Activated CD4-positive, alpha-beta T cell treated with anti-CD3 and anti-CD28 coated beads, Interleukin-2, amount 10 ng/mL, durations not matched to agents 24 days and 14 days (primary cell): ENCODE data around the gene UBA1. TPM values are rescaled to one million over a fixed set of nuclear protein-coding genes. Genes with fewer than 3 reads are reported as not detected.

Source experiments
- DNase-seq: peaks from one replicate; pipeline ENCODE4 v3.0.0; 2022
- H3K27ac Mint-ChIP-seq: one replicate; pipeline ENCODE4 v1.8.0; 2022; ENCODE audit warnings: mild to moderate bottlenecking, mixed read lengths
- H3K27me3 Mint-ChIP-seq: one replicate; pipeline ENCODE4 v1.8.0; 2022; ENCODE audit warnings: mixed read lengths
- H3K36me3 Mint-ChIP-seq: one replicate; pipeline ENCODE4 v1.8.0; 2022; ENCODE audit warnings: low read depth, mild to moderate bottlenecking, mixed read lengths
- H3K4me1 Mint-ChIP-seq: one replicate; pipeline ENCODE4 v1.8.0; 2021; ENCODE audit warnings: mixed read lengths
- H3K4me3 Mint-ChIP-seq: one replicate; pipeline ENCODE4 v1.8.0; 2022; ENCODE audit warnings: mild to moderate bottlenecking, moderate library complexity, mixed read lengths
- H3K9me3 Mint-ChIP-seq: one replicate; pipeline ENCODE4 v1.8.0; 2021; ENCODE audit warnings: mixed read lengths
- intact Hi-C: fragments of 100-400 bp; cut with micrococcal nuclease; formaldehyde crosslinking; loops from one replicate; pipeline ENCODE4 v1.15.1; 2023
- total RNA-seq: library from RNA; stranded (reverse); gene quantifications from 2 replicates; pipeline ENCODE4 v1.2.3, GENCODE V29; 2022

UBA1 gene
- total RNA-seq, 1 donor from 2014 or later: 246 TPM

GRCh38 chrX:47187106-47187677, 6.4 kb upstream of the UBA1 start:
- Mint-ChIP-seq H3K4me3 (no peak overlapping the region), H3K9me3 (no peaks in the 10 kb centered on the region), H3K36me3 (peaks cover 16% of the 10 kb centered on the region), H3K27me3 (no peaks in the 10 kb centered on the region), H3K27ac (peak overlapping the region; percentile 11), H3K4me1 (peaks cover 9% of the 10 kb centered on the region)
- intact Hi-C loops: no loop called here
- no peak for DNase-seq

- no peak overlapping the region for H3K4me3 Mint-ChIP-seq
- H3K36me3 Mint-ChIP-seq: peaks cover 16% of the 10 kb centered on the region
- DNase-seq: no peak
- no peak overlapping the region for H3K27ac Mint-ChIP-seq
- H3K4me1 Mint-ChIP-seq: peaks cover 17% of the 10 kb centered on the region
- intact Hi-C loops: loop anchor here (2.0 to 10.0 kb wide), 3 partner anchors 45 to 465 kb away; partner anchors contain the start of genes ELK1, NDUFB11, RBM10 and UXT
- H3K9me3 Mint-ChIP-seq: no peaks in the 10 kb centered on the region
- H3K27me3 Mint-ChIP-seq: no peaks in the 10 kb centered on the region
Observed at GRCh38 chrX:47189906-47190305, 3.7 kb upstream of the UBA1 start.

GRCh38 chrX:47190445-47191269, 3.0 kb upstream of the UBA1 start:
- DNase-seq: peak; percentile 93
- Mint-ChIP-seq H3K4me1 (peaks cover 21% of the 10 kb centered on the region), H3K27ac (peak overlapping the region; percentile 96), H3K27me3 (no peaks in the 10 kb centered on the region), H3K36me3 (peaks cover 13% of the 10 kb centered on the region), H3K4me3 (peak overlapping the region; percentile 97), H3K9me3 (no peaks in the 10 kb centered on the region)
- intact Hi-C loops: loop anchor here (2.0 to 10.0 kb wide), 3 partner anchors 46 to 464 kb away; partner anchors contain the start of genes ELK1, NDUFB11, RBM10 and UXT

- H3K9me3 Mint-ChIP-seq: no peaks in the 10 kb centered on the region
- H3K27ac Mint-ChIP-seq: peak overlapping the region; percentile 96
- peak; percentile 81 for DNase-seq
- no peaks in the 10 kb centered on the region for H3K27me3 Mint-ChIP-seq
- intact Hi-C loops: loop anchor here (2.0 to 10.0 kb wide), 3 partner anchors 47 to 463 kb away; partner anchors contain the start of genes ELK1, NDUFB11, RBM10 and UXT
- peaks cover 28% of the 10 kb centered on the region for H3K4me1 Mint-ChIP-seq
- peaks cover 17% of the 10 kb centered on the region for H3K36me3 Mint-ChIP-seq
- H3K4me3 Mint-ChIP-seq: peak overlapping the region; percentile 97
Observed at GRCh38 chrX:47191331-47191730, 2.3 kb upstream of the UBA1 start.

- Mint-ChIP-seq H3K27ac (peak overlapping the region; percentile 96), H3K4me3 (peak overlapping the region; percentile 97), H3K4me1 (peaks cover 33% of the 10 kb centered on the region), H3K9me3 (no peaks in the 10 kb centered on the region), H3K36me3 (peaks cover 19% of the 10 kb centered on the region), H3K27me3 (no peaks in the 10 kb centered on the region)
- no peak for DNase-seq
- intact Hi-C loops: loop anchor here (2.0 to 10.0 kb wide), 3 partner anchors 47 to 463 kb away; partner anchors contain the start of genes ELK1, NDUFB11, RBM10 and UXT
Observed at GRCh38 chrX:47191806-47192401, 1.7 kb upstream of the UBA1 start.

GRCh38 chrX:47194194-47194787, 662 bp downstream of the UBA1 start:
- H3K27ac Mint-ChIP-seq: peak overlapping the region; percentile 98
- peaks cover 36% of the 10 kb centered on the region for H3K36me3 Mint-ChIP-seq
- peaks cover 31% of the 10 kb centered on the region for H3K4me1 Mint-ChIP-seq
- intact Hi-C loops: loop anchor here (5.0 to 10.0 kb wide), 2 partner anchors 173 to 461 kb away; partner anchors contain the start of genes ELK1 and UXT
- peak overlapping the region; percentile 94 for H3K4me3 Mint-ChIP-seq
- no peaks in the 10 kb centered on the region for H3K27me3 Mint-ChIP-seq
- DNase-seq: peak; percentile 58
- H3K9me3 Mint-ChIP-seq: no peaks in the 10 kb centered on the region

- DNase-seq: no peak
- intact Hi-C loops: loop anchor here (10.0 kb wide), 1 partner anchor 459 kb away; the partner anchor contains the start of genes ELK1 and UXT
- Mint-ChIP-seq H3K36me3 (peaks cover 49% of the 10 kb centered on the region), H3K27me3 (no peaks in the 10 kb centered on the region), H3K4me1 (peaks cover 29% of the 10 kb centered on the region), H3K27ac (peak overlapping the region; percentile 82), H3K9me3 (no peaks in the 10 kb centered on the region), H3K4me3 (peak overlapping the region; percentile 94)
Observed at GRCh38 chrX:47196098-47196497, 2.5 kb downstream of the UBA1 start.

GRCh38 chrX:47197526-47197925, 3.9 kb downstream of the UBA1 start:
- Mint-ChIP-seq H3K4me1 (peaks cover 29% of the 10 kb centered on the region), H3K9me3 (no peaks in the 10 kb centered on the region), H3K36me3 (peaks cover 63% of the 10 kb centered on the region), H3K27ac (peak overlapping the region; percentile 82), H3K27me3 (no peaks in the 10 kb centered on the region), H3K4me3 (no peak overlapping the region)
- intact Hi-C loops: loop anchor here (10.0 kb wide), 1 partner anchor 457 kb away; the partner anchor contains the start of genes ELK1 and UXT
- DNase-seq: no peak

- Mint-ChIP-seq H3K4me1 (peaks cover 27% of the 10 kb centered on the region), H3K27me3 (no peaks in the 10 kb centered on the region), H3K36me3 (peaks cover 64% of the 10 kb centered on the region), H3K9me3 (no peaks in the 10 kb centered on the region), H3K4me3 (no peak overlapping the region), H3K27ac (peak overlapping the region; percentile 8)
- DNase-seq: no peak
- intact Hi-C loops: loop anchor here (10.0 kb wide), 1 partner anchor 457 kb away; the partner anchor contains the start of genes ELK1 and UXT
Observed at GRCh38 chrX:47198026-47198686, 4.5 kb downstream of the UBA1 start.

- intact Hi-C loops: loop anchor here (10.0 kb wide), 1 partner anchor 456 kb away; the partner anchor contains the start of genes ELK1 and UXT
Observed at GRCh38 chrX:47198687-47199080, 5.1 kb downstream of the UBA1 start.

GRCh38 chrX:47199286-47199685, 5.7 kb downstream of the UBA1 start:
- Mint-ChIP-seq H3K36me3 (peaks cover 72% of the 10 kb centered on the region), H3K4me3 (no peak overlapping the region), H3K27ac (no peak overlapping the region), H3K27me3 (no peaks in the 10 kb centered on the region), H3K4me1 (peaks cover 25% of the 10 kb centered on the region), H3K9me3 (no peaks in the 10 kb centered on the region)
- no peak for DNase-seq
- intact Hi-C loops: loop anchor here (10.0 kb wide), 1 partner anchor 456 kb away; the partner anchor contains the start of genes ELK1 and UXT

More at GRCh38 chrX:47198687-47199080, 5.1 kb downstream of the UBA1 start:
- no peaks in the 10 kb centered on the region for H3K9me3 Mint-ChIP-seq
- peak overlapping the region; percentile 8 for H3K27ac Mint-ChIP-seq
- no peak overlapping the region for H3K4me3 Mint-ChIP-seq
- H3K36me3 Mint-ChIP-seq: peaks cover 67% of the 10 kb centered on the region
- peaks cover 25% of the 10 kb centered on the region for H3K4me1 Mint-ChIP-seq
- no peak for DNase-seq
- no peaks in the 10 kb centered on the region for H3K27me3 Mint-ChIP-seq

- DNase-seq: no peak
- Mint-ChIP-seq H3K36me3 (peaks cover 73% of the 10 kb centered on the region), H3K9me3 (no peaks in the 10 kb centered on the region), H3K27ac (peak overlapping the region; percentile 53), H3K4me3 (no peak overlapping the region), H3K4me1 (peaks cover 21% of the 10 kb centered on the region), H3K27me3 (no peaks in the 10 kb centered on the region)
- intact Hi-C loops: no loop called here
Observed at GRCh38 chrX:47200385-47201150, 6.9 kb downstream of the UBA1 start.
